T1000 (cell line): ENCODE measurements around the gene ELMO1.

Experiments used
- DNase-seq: peaks from one replicate; lab custom pipeline; 2025; ENCODE audit warnings: mixed read lengths; lab: John Stamatoyannopoulos, UW

The ELMO1 gene

GRCh38 chr7:37344886-37345579 lies 103.6 kb downstream of the ELMO1 start:
- no peak for DNase-seq

- no peak for DNase-seq
Observed at GRCh38 chr7:37342688-37343471, 105.8 kb downstream of the ELMO1 start.

GRCh38 chr7:37342176-37342687 lies 106.4 kb downstream of the ELMO1 start:
- no peak for DNase-seq

DNA sequence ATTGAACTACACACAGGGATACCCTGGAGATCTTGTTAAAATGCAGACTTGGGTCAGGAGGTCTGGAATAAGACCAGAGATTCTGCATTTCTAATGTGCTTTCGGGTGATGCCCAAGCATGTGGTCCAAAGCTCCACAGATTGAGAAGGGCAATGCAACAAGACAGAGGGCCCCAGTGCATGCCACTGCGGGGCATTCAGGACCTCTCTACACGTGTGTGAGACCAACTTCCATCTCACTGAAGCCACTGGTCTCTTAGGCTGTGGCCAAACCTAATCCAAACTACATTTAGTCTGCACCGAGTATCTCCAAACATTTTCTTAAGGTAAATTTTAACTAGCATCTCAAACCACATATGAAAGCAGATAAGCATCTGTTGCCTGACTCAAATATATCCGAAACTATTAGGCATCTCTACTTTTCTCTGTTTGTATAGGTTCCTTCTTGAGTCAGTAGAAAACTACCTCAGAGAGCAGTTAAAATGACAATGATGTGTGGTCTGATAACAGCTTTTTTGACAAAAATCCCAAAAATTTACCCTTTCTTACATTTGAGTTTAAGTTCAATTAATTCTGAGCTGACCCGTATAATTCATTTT lies 107.5 kb downstream of the ELMO1 start:
- DNase-seq = no peak

DNA sequence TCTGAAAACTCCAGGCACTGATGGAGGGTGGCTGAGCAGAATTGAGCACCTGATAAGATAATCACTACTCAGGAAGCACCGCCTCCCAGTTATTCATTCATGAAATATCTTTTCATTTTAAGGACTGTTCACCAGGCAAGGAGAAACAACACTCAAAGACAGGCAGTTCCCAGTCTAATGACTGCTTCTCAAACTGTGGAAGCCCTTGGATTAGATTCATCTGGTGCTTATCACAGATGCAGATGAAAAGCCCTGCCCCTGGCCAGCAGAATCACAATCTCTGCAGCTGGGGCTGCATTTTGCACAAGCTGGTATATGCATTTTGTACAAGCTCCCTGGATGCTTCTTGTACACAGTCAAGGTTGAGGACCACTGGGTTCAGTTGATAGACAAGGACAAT lies 109.7 kb downstream of the ELMO1 start:
- DNase-seq = no peak

- no peak for DNase-seq
Observed at GRCh38 chr7:37337522-37337921, 111.1 kb downstream of the ELMO1 start.

DNA sequence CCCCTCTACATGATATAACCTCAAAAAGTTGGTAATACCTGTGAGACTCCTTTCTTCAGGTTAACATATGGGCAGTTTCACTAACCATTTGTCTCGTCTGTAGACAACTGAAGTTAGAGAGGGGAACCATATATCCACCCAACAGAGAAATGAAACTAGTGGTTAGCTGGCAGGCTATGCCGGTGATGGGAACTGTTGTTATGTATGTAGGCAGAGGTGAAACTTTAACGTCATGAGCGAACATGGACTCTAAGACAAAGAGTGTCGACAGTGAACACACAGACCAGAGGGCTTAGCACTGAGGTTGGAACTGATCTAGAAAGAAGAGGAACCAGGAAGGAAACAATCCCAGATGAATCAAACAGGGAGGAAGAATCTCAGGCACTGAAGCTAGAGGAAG lies 112.4 kb downstream of the ELMO1 start:
- DNase-seq = no peak

DNA sequence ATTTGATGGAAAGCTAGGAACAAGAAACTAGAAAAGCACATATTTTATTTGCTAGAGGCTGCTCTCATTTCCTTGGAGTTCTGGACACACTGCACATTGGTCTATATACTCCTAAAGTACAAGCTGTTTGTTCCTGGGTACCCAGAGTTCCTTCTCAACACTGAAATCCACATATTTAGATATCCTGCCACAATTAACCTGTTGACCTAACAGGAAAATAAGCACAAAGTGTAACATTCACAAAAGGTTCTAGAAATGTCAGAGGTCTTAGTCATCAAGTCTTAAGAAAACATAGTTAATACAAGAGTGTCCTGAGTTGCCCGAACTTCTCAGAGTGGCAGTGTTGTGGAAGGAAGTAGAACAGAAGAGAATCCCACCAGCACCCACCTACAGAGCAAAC lies 115.6 kb downstream of the ELMO1 start:
- no peak for DNase-seq

DNA sequence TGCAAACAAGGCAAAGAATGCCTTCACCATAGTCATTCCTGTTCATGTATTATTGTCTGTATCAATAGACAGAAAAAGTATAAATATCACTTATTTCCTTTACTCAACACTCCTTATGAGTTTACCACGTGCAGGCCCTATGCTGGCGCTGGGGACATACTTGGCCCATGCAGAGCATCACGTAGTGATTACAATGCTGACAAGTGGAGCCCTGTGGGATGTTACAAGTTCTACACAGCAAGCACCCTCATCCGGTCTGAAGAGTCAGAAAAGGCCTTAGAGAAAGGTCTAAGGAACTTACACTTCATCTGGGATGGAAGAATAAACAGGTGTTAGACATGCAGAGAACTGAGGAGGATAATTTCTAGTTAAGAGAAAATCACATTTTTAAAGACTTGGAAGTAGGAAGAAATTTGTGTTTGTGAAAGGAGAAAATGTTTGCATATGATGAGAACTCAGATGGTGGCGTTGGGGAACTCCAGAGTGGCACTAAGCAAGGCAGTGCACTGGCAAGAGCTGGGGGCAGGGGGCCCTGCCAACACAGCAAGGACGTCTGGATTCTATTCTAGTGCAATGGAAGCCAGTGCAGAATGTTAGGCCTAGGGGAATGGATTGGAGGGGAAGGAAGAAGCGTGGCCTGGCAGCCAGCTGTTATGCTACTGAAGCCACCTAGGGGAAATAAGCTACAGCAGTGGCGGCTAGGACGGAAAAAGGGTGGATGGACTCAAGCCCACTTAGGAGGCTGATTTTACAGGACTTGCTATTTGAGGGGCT lies 116.2 kb downstream of the ELMO1 start:
- DNase-seq = no peak

GRCh38 chr7:37330775-37331174 lies 117.9 kb downstream of the ELMO1 start:
- DNase-seq = no peak

GRCh38 chr7:37329940-37330339 lies 118.7 kb downstream of the ELMO1 start:
- no peak for DNase-seq

- DNase-seq = no peak
Observed at GRCh38 chr7:37327288-37327687, 121.4 kb downstream of the ELMO1 start.

GRCh38 chr7:37323966-37324365 lies 124.7 kb downstream of the ELMO1 start:
- no peak for DNase-seq

DNA sequence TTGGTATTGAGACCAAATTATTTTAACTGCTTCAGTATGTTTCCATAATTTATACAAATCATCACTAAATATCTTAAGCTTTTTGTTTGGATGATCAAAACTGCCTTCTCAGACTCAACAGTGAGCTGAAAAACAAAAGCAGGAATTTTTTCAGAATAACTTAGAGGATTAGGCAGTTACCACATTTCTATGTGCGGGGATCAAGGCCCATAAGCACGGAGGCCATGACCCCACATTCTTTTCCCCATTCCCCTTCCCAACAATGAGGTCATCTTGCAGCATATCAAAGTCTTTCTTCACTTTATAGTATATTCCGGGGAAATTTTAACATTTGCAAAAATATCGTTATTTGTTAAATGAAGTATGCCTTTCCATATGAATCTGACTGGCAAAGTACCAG lies 125.8 kb downstream of the ELMO1 start:
- DNase-seq = no peak

- no peak for DNase-seq
Observed at GRCh38 chr7:37320848-37321468, 127.7 kb downstream of the ELMO1 start.

- no peak for DNase-seq
Observed at GRCh38 chr7:37320140-37320847, 128.4 kb downstream of the ELMO1 start.

- DNase-seq = no peak
Observed at GRCh38 chr7:37318541-37318940, 130.1 kb downstream of the ELMO1 start.

DNA sequence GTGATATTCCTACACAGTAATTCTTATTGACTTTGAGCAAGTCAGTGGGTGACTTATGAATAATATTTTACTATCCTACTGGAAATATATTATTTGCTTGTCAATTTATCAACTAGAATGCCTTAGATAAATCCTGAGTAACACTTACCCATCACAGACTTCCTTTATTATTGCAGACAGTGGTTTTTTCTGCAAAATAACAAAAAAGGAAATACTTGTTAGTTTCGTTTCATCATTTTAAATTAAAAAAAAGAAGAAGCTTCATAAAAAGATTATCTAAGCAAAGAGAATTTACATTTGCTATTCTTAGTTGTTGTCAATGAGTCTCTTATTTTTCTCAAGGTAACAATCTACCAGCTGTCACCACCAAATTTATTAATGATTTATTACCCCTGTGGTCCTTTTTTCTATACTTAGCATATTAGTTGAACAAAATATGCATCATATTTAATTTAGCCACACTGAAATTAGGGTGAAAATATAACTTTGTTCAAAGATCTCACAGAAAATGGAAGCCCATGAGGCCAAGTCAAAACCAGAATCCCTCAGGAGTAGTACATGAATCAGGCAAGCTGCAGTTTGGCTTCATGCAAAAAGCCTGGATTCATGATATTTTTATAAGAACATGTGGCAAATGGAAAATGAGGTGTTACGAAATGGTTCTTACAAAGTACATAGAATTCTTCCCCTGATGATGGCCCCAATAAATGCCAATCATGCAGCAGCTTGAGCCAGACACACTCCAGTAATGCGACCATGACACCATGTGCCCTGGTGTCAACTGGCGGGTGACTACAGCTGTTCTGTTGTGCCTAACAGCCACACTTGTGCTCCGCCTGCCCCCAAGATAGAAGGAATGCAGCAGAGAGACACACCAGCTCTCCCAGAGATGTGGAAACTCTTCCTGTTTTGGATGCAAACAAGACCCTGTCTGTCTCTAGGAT lies 132.6 kb downstream of the ELMO1 start:
- DNase-seq = no peak

DNA sequence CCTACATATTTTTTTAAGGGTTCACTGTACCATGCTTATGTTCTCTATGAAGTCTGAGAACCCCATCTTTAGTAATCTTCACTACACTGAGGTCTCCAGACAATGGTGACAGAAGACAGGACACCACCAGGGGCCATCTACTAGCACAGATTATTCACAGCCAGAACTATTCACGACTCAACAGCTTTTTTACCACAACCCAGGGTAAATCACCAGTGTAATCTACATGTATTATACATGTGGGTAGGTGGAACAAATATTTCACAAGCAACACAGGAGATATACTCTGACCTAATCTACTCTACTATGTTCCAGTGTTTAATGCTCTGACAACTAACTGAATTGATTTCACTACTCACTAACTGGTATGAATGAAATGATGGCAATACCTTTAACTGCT lies 136.1 kb downstream of the ELMO1 start:
- no peak for DNase-seq

DNA sequence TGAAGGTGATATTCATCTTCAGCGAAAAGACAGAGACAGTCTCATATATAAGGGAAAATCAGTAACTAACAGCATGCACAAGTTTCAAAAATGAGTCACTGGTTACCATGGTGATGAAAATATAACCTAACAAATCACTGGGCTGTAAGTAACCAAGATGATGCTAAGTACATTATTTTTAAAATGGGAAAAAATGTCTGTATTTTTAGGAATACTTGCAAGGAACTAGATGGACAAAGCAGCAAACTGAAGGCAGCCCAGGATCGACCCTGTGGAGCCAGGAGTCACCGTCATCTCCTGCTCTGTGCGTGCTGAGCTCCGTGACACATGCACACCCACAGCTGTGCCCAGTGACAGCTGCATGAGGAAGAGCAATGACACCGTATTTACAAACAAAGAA lies 137.3 kb downstream of the ELMO1 start:
- DNase-seq = no peak
